Measurements from ENCODE around the gene SLC5A6.
A peak's percentile ranks its signal among the peaks of the same experiment; 100 is the strongest.

Gene SLC5A6

DNA sequence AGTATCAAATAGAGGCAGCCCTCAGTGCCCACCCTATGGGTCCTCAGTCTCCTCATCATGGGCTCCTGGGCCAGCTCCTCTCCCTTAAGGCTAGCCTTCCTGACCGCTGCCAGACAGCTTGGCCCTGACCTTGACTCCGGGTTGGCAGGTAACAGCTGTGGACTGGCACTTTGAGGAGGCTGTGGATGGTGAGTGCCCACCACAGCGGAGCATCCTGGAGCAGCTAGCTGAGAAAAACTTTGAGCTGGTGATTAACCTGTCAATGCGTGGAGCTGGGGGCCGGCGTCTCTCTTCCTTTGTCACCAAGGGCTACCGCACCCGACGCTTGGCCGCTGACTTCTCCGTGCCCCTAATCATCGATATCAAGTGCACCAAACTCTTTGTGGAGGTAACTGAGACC lies 24.1 kb upstream of the SLC5A6 start:
- no peak for DNase-seq

GRCh38 chr2:27233341-27233740 lies 21.3 kb upstream of the SLC5A6 start:
- DNase-seq: no peak

DNA sequence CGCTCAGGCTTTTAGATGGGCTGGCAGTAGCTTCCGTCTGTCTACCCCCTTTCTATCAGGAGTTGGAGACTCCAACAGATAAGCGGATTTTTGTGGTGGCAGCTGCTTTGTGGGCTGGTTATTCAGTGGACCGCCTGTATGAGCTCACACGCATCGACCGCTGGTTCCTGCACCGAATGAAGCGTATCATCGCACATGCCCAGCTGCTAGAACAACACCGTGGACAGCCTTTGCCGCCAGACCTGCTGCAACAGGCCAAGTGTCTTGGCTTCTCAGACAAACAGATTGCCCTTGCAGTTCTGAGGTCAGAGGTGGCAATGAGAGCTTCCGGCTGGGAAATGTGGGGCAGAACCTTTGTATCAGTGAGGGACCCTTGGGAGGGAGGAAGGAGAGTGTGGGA lies 19.9 kb upstream of the SLC5A6 start:
- no peak for DNase-seq

DNA sequence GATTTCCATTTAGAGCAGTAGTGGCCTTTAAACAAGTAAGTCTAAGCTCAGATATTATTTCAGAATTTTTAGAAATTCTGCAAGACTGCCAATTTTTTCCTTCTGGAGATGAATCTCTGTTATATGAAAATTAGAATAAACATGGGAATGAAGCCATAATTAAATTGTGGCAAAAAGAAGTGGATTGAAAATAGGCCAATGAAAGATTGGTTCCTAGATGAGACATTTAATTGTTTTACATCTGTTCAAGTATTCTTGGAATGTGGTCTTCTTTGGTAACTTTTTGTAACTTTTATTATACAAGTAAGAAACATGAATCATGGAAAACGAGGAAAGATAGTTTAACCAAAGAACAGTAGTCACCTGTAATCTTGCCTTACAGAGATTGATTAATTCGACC lies 15.4 kb upstream of the SLC5A6 start:
- no peak for DNase-seq

DNA sequence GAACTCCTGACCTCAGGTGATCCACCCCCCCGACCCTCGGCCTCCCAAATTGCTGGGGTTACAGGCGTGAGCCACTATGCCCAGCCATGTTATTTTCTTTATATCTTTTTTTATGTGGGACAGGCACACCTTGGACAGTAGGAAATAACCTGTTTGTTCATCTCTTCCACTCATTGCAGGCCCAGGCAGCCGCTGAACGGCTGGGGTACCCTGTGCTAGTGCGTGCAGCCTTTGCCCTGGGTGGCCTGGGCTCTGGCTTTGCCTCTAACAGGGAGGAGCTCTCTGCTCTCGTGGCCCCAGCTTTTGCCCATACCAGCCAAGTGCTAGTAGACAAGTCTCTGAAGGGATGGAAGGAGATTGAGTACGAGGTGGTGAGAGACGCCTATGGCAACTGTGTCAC lies 13.5 kb upstream of the SLC5A6 start:
- DNase-seq: no peak

DNA sequence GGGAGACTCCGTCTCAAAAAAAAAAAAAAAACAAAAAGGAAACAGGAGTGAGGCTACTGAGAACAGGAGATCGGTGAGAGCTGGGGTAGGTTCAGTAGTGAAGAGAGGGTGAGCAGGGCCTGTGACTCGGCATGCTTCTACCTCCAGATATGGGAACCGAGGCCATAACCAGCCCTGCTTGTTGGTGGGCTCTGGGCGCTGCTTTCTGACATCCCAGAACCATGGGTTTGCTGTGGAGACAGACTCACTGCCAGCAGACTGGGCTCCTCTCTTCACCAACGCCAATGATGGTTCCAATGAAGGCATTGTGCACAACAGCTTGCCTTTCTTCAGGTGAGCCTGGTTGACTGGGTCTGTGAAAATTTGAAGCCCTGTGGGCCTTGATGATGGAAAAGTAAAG lies 11.3 kb upstream of the SLC5A6 start:
- DNase-seq: no peak

DNA sequence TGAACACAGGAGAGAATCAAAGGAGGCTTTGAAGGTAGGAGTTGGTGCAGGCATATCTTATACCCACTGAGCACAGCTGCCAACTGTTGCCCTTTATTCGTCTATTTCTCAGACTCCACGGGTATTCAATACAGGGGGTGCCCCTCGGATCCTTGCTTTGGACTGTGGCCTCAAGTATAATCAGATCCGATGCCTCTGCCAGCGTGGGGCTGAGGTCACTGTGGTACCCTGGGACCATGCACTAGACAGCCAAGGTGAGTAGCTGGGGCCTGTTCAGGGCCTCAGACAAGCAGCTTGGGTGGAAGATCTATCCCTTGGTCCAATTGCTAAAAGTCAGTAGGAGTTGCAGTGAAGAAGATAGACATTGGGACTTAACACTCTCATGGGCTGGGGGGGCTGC lies 10.3 kb upstream of the SLC5A6 start:
- no peak for DNase-seq

GRCh38 chr2:27221166-27221565 lies 9.1 kb upstream of the SLC5A6 start:
- DNase-seq: no peak

GRCh38 chr2:27220091-27220490 lies 8.0 kb upstream of the SLC5A6 start:
- no peak for DNase-seq

GRCh38 chr2:27219091-27219490 lies 7.0 kb upstream of the SLC5A6 start:
- peak; percentile 7 for DNase-seq

DNA sequence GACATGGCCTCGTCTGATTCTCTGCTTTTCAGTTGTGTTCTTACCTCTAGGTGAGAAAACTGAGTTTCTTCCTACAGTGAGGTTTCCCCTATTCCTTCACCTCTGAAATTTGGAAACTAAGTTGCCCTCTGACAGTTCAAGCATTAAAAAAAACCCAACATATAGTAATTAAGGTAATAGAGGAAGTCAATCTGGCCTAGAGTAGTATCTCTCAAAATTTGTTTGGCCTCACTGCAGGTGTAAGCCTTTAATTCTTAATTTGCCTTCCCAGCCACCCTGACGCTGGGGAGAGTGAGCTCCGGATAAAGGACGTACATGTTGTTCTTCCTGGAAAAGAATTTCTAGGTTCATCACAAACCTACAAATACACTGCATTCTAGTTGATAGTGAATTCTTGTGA lies 6.5 kb upstream of the SLC5A6 start:
- no peak for DNase-seq

DNA sequence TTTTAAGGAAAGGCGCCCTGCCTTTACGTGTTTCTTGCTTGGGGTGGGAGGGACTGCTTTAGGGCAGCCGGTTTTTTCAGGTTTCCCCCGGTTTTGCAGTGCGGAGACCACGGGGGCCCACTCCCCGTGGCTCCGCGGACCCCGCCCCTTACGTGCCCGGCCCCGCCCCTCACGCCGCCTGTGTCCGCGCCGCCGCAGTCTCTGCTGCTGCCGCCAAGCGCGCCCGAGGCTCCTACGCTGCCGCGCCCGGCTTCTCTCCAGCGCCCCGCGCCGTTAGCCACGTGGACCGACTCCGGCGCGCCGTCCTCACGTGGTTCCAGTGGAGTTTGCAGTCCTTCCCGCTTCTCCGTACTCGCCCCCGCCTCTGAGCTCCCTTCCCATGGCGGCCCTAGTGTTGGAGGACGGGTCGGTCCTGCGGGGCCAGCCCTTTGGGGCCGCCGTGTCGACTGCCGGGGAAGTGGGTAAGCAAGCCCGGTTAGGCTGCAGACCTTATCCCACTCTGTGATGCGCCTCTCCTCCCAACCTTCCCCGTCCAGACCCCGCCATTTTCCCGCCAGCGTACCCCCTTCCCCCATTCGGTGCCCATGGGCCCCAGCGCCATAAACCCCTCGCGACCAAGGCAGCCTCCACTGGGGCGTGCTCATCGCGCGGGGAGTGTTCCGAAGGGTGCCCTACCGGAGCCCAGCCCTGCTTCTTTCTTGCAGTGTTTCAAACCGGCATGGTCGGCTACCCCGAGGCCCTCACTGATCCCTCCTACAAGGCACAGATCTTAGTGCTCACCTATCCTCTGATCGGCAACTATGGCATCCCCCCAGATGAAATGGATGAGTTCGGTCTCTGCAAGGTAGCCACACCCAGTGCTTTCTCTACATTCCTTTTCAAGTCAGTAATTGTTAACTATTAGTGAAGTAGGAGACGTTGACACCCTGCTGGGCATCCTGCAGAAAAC lies 5.4 kb upstream of the SLC5A6 start, which contains the start of gene CAD:
Gene CAD, plus strand, starts transcription at position 197 of the 949 bp plus-strand sequence. Its CDS starts 183 bp downstream, at position 380.
- DNase-seq: peak; percentile 83

GRCh38 chr2:27216416-27217137 lies 4.5 kb upstream of the SLC5A6 start:
- no peak for DNase-seq

DNA sequence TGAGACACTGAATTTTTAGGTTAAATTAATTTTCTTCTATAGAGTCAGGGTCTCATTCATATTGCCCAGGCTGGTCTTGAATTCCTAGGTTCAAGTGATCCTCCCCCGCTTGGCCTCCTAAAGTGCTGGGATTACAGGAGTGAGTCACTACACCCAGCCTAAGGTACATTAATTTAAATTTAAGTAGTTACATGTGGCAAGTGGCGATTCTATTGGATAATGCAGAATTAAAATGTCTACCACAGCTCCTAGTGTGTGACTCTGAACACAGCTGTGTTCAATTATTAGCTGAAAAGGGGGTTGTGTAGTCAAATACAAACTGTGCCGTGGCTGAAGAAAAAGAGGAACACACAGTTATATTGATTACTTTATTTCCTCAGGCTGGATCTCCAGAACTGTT lies 2.9 kb upstream of the SLC5A6 start:
- peak; percentile 14 for DNase-seq

GRCh38 chr2:27212626-27213471 lies 781 bp upstream of the SLC5A6 start:
- peak; percentile 47 for DNase-seq

DNA sequence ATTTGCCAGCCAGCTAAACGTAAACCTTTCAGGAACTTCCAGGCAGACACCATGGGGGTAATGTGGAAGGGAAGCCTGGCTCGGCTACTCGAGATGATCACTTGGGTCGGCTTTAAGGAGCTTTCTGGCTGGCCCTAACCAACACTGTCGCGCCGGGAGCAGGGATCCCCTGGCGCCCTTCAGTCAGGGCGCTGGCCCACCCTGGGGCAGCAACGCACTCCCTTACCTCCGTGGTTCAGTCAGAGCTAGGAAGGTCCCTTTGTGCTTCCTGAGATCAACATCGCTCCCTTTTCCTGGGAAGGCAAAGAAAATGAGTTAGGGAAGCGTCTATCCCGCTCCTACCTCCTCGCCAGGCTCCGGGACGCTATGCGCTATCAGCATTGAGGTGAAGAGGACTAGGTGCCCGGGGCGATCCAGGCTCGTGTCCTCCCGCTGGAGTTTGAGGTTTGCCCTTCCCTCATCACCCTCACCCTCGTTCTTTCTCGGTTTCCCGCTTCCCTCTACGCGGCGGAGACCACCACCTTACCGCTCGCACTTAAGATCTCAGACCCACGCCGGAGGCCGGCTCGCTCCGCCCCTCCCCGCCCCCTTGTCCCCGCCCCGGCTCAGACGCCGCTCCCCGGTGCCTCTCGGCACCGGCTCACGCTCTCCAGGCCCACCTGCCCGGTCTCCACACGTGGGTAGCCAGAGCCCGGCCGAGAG lies 676 bp downstream of the SLC5A6 start:
- DNase-seq: no peak

DNA sequence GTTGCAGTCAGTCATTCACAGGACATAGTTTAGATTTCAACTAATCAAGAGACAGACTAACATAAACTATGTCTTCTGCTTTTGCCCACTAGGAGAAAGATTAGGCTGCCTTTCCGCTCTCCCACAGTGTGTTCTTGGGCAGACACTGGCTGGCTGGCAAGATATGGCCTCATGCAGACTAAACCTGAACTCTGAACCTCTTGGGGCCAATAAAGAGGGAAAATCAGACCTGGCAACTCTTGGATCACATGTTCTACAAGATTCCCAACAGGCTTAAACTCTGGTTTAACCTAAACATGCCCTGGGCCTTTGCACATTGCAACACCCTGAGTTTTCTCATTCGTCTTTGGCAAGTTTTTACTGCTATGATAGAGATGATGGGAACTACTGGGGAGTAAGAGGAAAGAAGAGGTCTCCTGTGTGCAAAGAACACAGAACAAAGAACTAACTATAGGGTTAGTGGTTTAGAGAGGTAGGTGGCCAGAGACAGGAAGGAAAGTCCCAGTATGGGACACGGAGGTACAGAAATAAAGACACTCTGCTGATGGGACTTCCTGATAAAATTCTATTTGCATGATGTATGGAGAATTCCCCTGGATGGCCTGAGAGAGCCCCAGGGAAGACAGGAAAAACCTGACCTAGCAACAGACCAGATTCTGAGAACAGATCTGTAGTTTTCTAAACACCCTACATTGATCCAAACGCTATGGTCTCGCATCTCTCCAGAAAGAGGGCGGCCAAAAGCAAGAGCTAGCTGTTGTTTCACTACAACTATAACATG lies 2.3 kb downstream of the SLC5A6 start:
- DNase-seq: no peak

DNA sequence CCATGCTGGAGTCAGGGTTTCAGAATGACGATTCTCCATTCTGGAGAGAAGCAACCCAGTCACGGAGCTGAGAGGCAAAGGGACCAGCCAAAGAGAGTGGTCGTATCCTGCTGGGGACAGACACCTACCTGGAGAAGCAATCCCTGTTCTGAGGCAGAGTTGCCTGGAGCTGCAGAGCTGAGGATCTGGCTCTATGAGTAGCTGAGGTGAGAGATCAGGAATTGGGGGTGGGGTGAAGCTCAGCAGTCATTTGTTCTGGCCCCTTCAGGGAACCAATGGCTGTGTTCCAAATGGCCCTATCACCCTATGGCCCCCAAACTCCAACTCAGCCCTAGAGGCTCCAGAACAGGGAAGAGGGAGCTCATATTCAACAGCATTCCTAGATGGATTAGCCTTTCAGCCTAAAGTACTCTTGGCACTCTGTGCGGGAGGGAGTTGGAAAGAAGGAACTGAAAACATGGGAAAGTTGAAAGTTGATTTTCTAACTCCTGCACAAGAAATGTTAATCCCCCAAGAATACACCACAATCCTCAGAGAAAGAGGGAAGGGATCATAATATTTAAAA lies 3.5 kb downstream of the SLC5A6 start:
- no peak for DNase-seq

DNA sequence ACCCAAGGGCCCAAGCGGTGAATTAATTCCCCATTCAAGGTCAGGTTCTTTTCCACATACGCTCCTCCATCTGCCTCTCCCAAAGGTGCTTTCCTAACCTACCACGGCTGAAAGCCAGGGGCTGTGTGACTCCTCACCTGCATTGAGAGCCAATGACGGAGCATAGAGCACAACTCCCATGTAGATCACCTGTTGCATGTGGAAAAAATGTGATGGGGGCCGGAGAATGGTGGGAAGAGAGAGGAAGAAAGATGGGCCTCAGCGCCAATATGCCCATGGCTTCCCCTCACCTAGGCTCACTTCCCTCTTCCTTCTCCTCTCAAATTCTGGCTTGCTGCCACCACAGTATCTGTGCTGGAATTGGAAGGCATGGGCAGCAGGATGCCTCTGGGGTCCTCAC lies 5.7 kb downstream of the SLC5A6 start:
- DNase-seq: no peak

GRCh38 chr2:27205206-27205605 lies 6.9 kb downstream of the SLC5A6 start:
- no peak for DNase-seq

GRCh38 chr2:27204566-27204965 lies 7.5 kb downstream of the SLC5A6 start:
- no peak for DNase-seq
